OCI-LY7 (cell line): ENCODE results near the gene VENTX. TPM values are rescaled to one million over a fixed set of nuclear protein-coding genes. Genes with fewer than 3 reads are reported as not detected.

Experiments
- BruUV-seq: library from RNA; stranded (reverse); fragments of 400-500 nt; replicated peaks from 2 replicates; lab custom pipeline; 2021; lab: Mats Ljungman, UMichigan
- CTCF ChIA-PET: fragments of 300-600 bp; sonication (Branson Sonifier 250); formaldehyde crosslinking; loops from one replicate; lab custom pipeline; 2022; ENCODE audit warnings: antibody characterized with exemption; ENCODE audit not compliant: unreplicated experiment; lab: Charles Lee
- POLR2A ChIA-PET: fragments of 300-600 bp; sonication (Branson Sonifier 250); formaldehyde crosslinking; loops from one replicate; lab custom pipeline; 2022; ENCODE audit warnings: antibody characterized with exemption; lab: Charles Lee
- DNase-seq: peaks from one replicate; pipeline ENCODE4 v3.0.0-alpha.2; 2015; ENCODE audit warnings: low spot score
- H2AFZ ChIP-seq: fragments of 200-600 bp; sonication (generic), shearing (Covaris generic); 2 replicates; pipeline ENCODE4 v1.6.1; 2014; ENCODE audit warnings: mild to moderate bottlenecking, antibody characterized with exemption, low read length, moderate library complexity
- H3K27ac ChIP-seq: fragments of 200-600 bp; sonication (generic); 2 replicates; pipeline ENCODE4 v1.5.1; 2014; ENCODE audit warnings: mixed run types, low read depth, mild to moderate bottlenecking, moderate library complexity, low read length, inconsistent platforms; ENCODE audit not compliant: poor library complexity, severe bottlenecking
- H3K36me3 ChIP-seq: fragments of 200-600 bp; sonication (generic); 2 replicates; pipeline ENCODE4 v1.6.1; 2014; ENCODE audit warnings: mild to moderate bottlenecking, antibody characterized with exemption, low read length, moderate library complexity, mixed read lengths; ENCODE audit not compliant: insufficient read depth
- H3K4me1 ChIP-seq: fragments of 200-600 bp; sonication (generic); 2 replicates; pipeline ENCODE4 v1.5.1; 2014; ENCODE audit warnings: mild to moderate bottlenecking, low read length; ENCODE audit not compliant: insufficient read depth, poor library complexity, severe bottlenecking
- H3K4me2 ChIP-seq: fragments of 200-600 bp; sonication (generic); 2 replicates; pipeline ENCODE4 v1.6.1; 2014; ENCODE audit warnings: mild to moderate bottlenecking, low read length
- H3K4me3 ChIP-seq: fragments of 200-600 bp; sonication (generic); 2 replicates; pipeline ENCODE4 v1.5.1; 2014; ENCODE audit warnings: mild to moderate bottlenecking, low read depth, low read length; ENCODE audit not compliant: poor library complexity, severe bottlenecking
- H3K79me2 ChIP-seq: fragments of 200-600 bp; sonication (generic); 2 replicates; pipeline ENCODE4 v1.6.1; 2016; ENCODE audit warnings: low read depth, mild to moderate bottlenecking, low read length, moderate library complexity, mixed read lengths; ENCODE audit not compliant: insufficient read depth
- H3K9me2 ChIP-seq: fragments of 200-600 bp; sonication (generic); 2 replicates; pipeline ENCODE4 v1.6.1; 2016; ENCODE audit warnings: mild to moderate bottlenecking, low read length, mixed read lengths; ENCODE audit not compliant: insufficient read depth
- H3K9me3 ChIP-seq: fragments of 200-600 bp; sonication (generic); 2 replicates; pipeline ENCODE4 v1.6.1; 2014; ENCODE audit warnings: mild to moderate bottlenecking, mixed run types, low read length, mixed read lengths
- H4K20me1 ChIP-seq: fragments of 200-600 bp; sonication (generic); 2 replicates; pipeline ENCODE4 v1.6.1; 2014; ENCODE audit warnings: mild to moderate bottlenecking, antibody characterized with exemption, low read length, moderate library complexity, mixed read lengths; ENCODE audit not compliant: insufficient read depth
- EZH2phosphoT487 ChIP-seq: fragments of 200-600 bp; sonication (generic); IDR thresholded peaks from 2 replicates; pipeline ENCODE4 v1.6.1; 2018; ENCODE audit warnings: low read depth, borderline replicate concordance, mild to moderate bottlenecking, mixed run types, antibody characterized with exemption, low read length, moderate library complexity, mixed read lengths
- intact Hi-C: fragments of 100-400 bp; cut with micrococcal nuclease; formaldehyde crosslinking; loops from one replicate; pipeline ENCODE4 v1.10.0; 2022; ENCODE audit not compliant: unreplicated experiment
- total RNA-seq, 2 experiments: library from RNA; depleted of rRNA in 1 of 2; stranded (reverse); fragments of >200 nt in 1 of 2; shearing (Covaris generic) in 1 of 2; gene quantifications; 2 replicates each; pipeline ENCODE4 v1.2.3, GENCODE V29; 2014 to 2022
- TF ChIP-seq, protein P1 (sequence below): fragments of 200-600 bp; sonication (generic); conservative IDR thresholded peaks from 2 replicates; pipeline ENCODE4 v1.5.1; 2014; ENCODE audit warnings: mild to moderate bottlenecking, antibody characterized with exemption, low read length, moderate library complexity, mixed read lengths

VENTX gene
- total RNA-seq, 2 experiments from 2014 or later = not detected

DNA sequence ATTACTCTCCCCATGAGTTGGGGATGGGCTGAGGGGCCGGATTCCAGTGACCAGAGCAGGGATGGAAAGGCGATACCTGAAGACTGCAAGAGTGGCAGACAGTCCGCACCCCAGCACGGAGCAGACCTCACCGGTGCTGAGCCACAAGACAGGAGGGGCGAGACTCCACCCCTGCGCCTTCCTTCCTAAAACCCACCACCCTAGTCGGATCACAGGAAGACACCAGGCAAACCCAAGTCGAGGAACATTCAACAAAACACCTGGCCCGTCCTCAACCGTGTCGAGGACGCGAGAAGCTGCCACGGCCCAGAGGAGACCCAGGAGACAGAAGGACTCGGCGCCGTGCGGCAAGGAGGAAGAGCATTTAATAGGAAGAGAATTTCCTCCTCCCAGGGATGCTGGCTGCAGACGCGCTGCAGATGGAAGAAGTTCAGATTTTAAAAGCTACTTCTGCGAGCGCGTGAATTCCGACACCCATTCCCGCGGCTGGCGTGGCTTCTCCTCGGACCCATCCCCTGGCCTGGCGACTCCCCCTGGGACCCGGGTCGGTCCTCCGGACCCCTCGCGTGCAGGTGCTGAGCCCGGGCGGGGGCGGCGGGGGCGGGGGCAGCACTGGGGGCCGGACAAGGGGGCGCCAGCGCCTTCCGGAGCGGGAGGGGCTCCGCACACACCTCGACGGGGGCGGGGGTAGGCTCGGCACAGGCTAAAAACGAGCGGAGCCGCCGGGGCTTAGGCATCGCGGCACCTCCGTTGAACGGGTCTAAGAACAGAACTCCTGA, 8.2 kb upstream of the VENTX start:
- no peaks in the 10 kb centered on the region for H3K36me3 ChIP-seq
- TF ChIP-seq, protein P1, sequence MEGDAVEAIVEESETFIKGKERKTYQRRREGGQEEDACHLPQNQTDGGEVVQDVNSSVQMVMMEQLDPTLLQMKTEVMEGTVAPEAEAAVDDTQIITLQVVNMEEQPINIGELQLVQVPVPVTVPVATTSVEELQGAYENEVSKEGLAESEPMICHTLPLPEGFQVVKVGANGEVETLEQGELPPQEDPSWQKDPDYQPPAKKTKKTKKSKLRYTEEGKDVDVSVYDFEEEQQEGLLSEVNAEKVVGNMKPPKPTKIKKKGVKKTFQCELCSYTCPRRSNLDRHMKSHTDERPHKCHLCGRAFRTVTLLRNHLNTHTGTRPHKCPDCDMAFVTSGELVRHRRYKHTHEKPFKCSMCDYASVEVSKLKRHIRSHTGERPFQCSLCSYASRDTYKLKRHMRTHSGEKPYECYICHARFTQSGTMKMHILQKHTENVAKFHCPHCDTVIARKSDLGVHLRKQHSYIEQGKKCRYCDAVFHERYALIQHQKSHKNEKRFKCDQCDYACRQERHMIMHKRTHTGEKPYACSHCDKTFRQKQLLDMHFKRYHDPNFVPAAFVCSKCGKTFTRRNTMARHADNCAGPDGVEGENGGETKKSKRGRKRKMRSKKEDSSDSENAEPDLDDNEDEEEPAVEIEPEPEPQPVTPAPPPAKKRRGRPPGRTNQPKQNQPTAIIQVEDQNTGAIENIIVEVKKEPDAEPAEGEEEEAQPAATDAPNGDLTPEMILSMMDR = no peak
- no peak for TF ChIP-seq EZH2phosphoT487
- no peak overlapping the region for H3K4me2 ChIP-seq
- DNase-seq = no peak
- intact Hi-C loops = no loop called here
- no peaks in the 10 kb centered on the region for H3K9me2 ChIP-seq
- ChIA-PET POLR2A (no interaction called here), CTCF (no interaction called here)
- H3K79me2 ChIP-seq = no peaks in the 10 kb centered on the region
- H4K20me1 ChIP-seq = no peaks in the 10 kb centered on the region
- no peak overlapping the region for H2AFZ ChIP-seq
- no peaks in the 10 kb centered on the region for H3K9me3 ChIP-seq
- no peak overlapping the region for H3K27ac ChIP-seq
- no peak overlapping the region for H3K4me3 ChIP-seq
- no peaks in the 10 kb centered on the region for H3K4me1 ChIP-seq
- no TSS peak for BruUV-seq

DNA sequence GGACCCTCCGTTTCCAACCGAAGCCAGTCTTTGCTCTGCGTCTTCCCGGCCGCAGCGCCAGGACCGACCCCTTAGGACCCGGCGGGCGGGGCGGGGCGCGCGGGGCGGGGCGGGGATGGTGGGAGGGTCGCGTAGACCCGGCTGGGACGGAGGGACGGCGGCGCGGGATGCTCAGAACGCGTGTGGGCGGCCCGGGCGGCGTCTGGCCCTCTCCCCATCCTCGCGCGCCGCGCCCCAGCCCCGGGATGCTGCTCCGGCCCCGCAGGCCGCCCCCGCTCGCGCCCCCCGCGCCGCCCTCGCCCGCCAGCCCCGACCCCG, 7.7 kb upstream of the VENTX start, which contains the start of gene UTF1:
Gene UTF1, plus strand, starts transcription at position 174 of the 318 bp plus-strand sequence. Its CDS starts 72 bp downstream, at position 246.
- intact Hi-C loops = no loop called here

More for the DNA sequence above, 7.7 kb upstream of the VENTX start, which contains the start of gene UTF1:
- no peak within 1 kb of the TSS for H3K4me2 ChIP-seq
- no peaks in the 10 kb centered on the region for H3K36me3 ChIP-seq
- H4K20me1 ChIP-seq = no peaks in the 10 kb centered on the region
- ChIA-PET CTCF (no interaction called here), POLR2A (no interaction called here)
- no peaks in the 10 kb centered on the region for H3K9me2 ChIP-seq
- no peaks in the 10 kb centered on the region for H3K9me3 ChIP-seq
- H2AFZ ChIP-seq = no peak within 1 kb of the TSS
- DNase-seq = no peak
- H3K27ac ChIP-seq = no peak within 1 kb of the TSS
- H3K4me1 ChIP-seq = no peaks in the 10 kb centered on the region
- H3K4me3 ChIP-seq = no peak within 1 kb of the TSS
- BruUV-seq = no TSS peak
- no peak for TF ChIP-seq EZH2phosphoT487
- TF ChIP-seq, protein P1 = no peak
- no peaks in the 10 kb centered on the region for H3K79me2 ChIP-seq
